Embryonic facial prominence (tissue), 1 donor: Measurements from ENCODE around the gene PAQR4.

ENCODE experiments used
- DNase-seq: peaks from one replicate; pipeline ENCODE4 v3.0.0-alpha.2; 2016; ENCODE audit errors: extremely low spot score

Gene PAQR4

DNA sequence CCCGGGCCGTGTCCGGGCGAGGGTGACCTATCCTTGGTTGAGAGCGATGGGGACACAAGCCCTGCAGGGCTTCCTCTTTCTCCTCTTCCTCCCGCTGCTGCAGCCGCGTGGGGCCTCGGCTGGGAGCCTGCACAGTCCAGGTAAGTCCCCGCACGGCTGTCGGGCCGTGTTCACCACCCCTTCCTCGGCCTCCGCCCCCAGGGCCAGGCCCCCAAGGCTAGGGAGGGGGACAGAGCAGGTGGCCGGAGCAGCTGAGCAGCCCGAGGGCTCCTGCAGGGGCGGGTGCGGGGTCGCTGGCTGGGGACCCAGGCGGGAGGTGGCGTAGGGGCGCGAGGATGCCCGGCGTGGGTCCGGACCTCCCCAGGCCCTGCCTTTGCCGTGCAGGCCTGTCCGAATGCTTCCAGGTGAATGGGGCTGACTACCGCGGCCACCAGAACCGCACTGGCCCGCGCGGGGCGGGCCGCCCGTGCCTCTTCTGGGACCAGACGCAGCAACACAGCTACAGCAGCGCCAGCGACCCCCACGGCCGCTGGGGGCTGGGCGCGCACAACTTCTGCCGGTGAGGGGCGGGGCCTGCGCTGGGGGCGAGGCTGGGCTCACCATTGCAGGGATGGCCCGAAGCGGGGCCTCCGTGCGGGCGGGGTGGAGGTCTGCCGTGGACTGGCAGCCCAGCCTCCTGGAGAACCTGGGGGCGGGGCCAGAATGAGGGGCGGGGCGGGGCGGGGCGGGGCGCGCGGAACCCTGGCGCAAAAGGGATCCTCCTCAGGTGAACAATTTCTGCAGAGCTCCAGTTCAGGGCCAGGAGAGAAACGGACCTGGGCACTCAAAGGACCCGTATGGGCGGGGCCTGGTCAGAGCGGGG, 4.4 kb upstream of the PAQR4 start:
- peak; percentile 56 for DNase-seq

GRCh38 chr16:2966043-2966807, 2.9 kb upstream of the PAQR4 start:
- DNase-seq = no peak

GRCh38 chr16:2966808-2967191, 2.3 kb upstream of the PAQR4 start:
- no peak for DNase-seq

- no peak for DNase-seq
These were observed 1.9 kb upstream of the PAQR4 start for GRCh38 chr16:2967211-2967631.

- no peak for DNase-seq
These were observed 1.4 kb upstream of the PAQR4 start for GRCh38 chr16:2967721-2968161.

- DNase-seq = no peak
These were observed 795 bp upstream of the PAQR4 start for GRCh38 chr16:2968368-2968737.

- no peak for DNase-seq
These were observed 685 bp downstream of the PAQR4 start for GRCh38 chr16:2969545-2970521.

DNA sequence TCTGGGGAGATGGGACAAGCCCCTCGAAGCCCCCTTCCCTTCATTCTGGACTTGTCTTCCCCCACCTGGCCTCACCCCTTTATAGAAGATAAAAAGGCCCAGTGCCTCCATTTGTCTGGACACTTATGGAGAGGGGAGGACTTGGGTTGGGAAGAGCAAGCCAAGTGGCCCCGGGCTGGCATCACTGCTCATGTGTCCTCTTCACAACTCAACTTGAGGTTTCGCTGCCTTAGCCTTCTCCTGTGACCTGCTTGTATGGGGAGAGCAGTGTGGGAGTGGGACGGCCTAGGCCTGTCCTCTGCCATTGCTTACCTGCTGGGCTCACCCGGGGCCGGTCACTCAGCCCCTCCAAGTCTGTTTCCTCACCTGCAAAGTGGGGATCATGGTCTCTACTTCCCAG, 1.4 kb downstream of the PAQR4 start:
- no peak for DNase-seq

GRCh38 chr16:2971134-2971984, 2.2 kb downstream of the PAQR4 start:
- DNase-seq = no peak

DNA sequence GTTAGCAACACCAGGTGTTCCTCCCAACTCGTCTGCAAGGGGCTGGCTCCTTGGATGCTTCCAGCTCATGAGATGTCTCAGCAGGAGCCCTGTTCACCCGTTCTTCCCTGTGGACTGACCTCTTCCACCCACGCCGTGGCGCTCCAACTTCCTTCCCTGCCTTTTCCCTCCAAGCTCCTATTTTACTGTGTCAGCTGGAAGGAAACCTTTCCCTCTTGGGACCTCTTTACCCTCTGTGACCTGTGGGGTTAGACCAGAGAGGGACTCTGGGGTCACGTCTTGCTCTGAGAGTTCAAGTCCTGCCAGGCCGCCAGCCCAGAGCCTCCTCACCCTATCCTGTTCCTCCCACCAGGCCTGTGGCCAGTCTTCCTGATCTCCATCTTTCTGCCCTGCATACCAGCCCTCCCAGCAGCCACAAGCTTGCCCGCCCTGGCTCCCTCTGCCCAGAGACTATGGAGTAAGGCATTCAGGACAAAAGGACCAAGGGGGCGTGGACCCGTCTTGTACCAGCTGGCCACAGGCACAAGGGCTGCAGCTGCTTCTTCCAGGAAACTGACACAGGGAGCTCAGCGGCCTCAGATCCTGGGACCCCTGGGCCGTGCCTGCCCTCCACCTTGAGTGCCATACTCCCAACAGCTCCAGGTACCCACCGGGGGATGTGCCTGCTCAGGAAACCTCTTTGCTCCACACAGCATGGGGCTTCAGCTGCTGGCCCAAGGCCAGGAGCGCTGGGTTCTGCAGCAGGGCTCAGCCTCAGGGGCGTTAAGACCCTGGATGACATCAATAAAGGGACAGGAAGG, 3.0 kb downstream of the PAQR4 start:
- no peak for DNase-seq

GRCh38 chr16:2973093-2973492, 3.9 kb downstream of the PAQR4 start:
- DNase-seq = no peak

DNA sequence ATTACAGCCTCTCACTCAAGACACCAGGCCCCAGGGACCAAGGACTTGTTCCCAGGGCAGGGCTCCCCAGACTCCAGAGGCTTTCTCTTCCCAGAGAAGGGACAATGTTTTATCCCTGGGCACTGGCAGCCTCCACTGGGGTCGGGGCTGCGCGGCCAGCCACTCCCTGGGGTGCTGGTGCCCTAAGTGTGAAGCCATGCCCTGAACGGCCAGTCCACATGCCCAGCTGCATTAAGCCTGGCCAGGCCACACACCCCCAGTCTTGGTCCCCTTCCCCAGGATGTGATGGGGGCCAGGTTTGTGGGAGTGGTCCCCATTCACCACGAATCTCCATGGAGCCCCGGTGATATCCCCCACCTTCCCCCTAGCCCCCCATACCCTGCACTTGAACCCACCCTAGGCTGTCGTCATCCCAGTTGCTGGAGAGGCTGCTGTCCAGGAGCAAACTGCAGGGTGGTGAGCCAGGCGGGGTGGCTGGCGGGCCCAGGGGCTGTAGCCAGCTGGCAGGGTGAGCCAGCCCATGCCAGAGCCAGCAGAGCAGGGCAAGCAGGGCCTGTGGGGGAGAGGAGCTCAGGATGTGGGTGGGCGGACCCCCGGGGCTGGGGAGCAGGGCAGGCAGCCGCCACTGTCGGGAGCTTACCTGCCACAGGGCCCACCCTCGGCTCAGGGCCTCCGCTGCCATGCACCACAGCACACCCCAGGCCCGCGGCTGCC, 4.6 kb downstream of the PAQR4 start:
- DNase-seq = no peak

DNA sequence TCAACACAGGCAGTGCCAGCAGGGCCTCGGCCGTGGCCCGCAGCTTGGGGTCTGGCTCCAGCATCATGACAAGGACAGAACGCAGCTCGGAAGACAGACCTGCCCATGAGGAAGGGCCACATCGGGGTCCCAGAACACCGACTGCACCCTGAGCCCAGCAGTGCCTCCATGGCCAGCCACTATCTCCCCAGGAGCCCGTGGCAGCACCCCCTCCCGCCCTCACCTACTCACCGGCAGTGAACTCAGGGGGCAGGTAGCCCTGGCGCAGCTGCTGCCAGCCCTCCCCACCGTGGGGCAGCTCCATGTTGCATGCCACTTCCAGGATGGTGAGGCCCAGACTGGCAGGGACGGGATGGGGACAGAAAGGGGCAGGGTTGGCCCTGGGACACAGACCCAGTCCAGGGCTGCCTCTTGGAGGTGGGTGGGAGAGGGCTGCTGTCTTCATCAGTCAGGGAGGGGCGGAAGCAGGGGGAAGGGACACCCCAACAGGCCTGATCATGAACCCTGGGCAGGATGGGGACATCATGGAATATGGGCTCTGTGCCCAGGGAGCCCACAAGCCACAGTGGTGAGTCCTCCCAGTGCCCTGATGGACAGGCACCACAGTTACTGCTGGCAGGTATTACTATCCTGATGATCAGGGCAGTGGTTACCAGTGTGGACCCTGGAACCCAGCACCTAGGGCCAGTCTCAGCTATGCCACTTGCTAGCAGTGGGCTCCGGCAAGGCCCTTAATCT, 5.3 kb downstream of the PAQR4 start:
- DNase-seq = no peak

GRCh38 chr16:2975161-2975795, 6.1 kb downstream of the PAQR4 start:
- DNase-seq = no peak

GRCh38 chr16:2976201-2976600, 7.1 kb downstream of the PAQR4 start:
- DNase-seq = no peak

DNA sequence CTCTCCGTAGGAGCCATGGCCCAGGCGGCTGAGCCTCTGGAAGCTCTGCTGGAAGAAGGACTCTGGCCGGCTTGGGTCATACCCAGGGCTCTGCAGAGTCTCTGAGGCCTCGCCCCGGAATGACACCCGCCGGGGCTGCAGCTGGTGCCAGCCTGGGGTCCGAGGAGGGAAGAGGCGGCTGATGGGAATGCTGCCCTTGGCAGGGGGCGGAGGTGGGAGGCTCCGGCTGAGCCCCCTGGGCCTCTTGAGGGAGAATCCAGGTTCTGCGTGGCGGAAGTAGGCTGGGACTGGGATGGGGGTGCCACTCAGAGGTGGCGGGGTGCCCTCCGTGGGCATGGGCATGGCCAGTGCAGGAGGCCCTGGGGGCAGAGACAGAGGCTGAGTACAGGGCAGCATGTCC, 7.5 kb downstream of the PAQR4 start:
- DNase-seq = no peak

GRCh38 chr16:2977440-2977839, 8.3 kb downstream of the PAQR4 start:
- no peak for DNase-seq

- no peak for DNase-seq
These were observed 10.6 kb downstream of the PAQR4 start for GRCh38 chr16:2979669-2980226.
